H9 (cell line): ENCODE data around the gene LRFN2. TPM values are rescaled to one million over a fixed set of nuclear protein-coding genes. Genes with fewer than 3 reads are reported as not detected.

Experiments
- DNase-seq: peaks from one replicate; pipeline ENCODE4 v3.0.0-alpha.2; 2017
- H2AFZ ChIP-seq: one replicate; pipeline ENCODE4 v1.6.1; 2013; ENCODE audit warnings: mild to moderate bottlenecking, low read length, control low read depth, moderate library complexity
- H2AK5ac ChIP-seq: 2 replicates; pipeline ENCODE4 v1.6.1; 2013; ENCODE audit warnings: low read length, control low read depth, mixed read lengths; ENCODE audit not compliant: insufficient read length
- H2BK120ac ChIP-seq: one replicate; pipeline ENCODE4 v1.6.1; 2013; ENCODE audit warnings: low read depth, mild to moderate bottlenecking, low read length, control low read depth, inconsistent platforms; ENCODE audit not compliant: poor library complexity, severe bottlenecking
- H2BK12ac ChIP-seq: 2 replicates; pipeline ENCODE4 v1.6.1; 2013; ENCODE audit warnings: low read length, control low read depth, mixed read lengths, low read depth; ENCODE audit not compliant: insufficient read length
- H2BK15ac ChIP-seq: 2 replicates; pipeline ENCODE4 v1.6.1; 2013; ENCODE audit warnings: low read depth, low read length, control low read depth
- H2BK20ac ChIP-seq: one replicate; pipeline ENCODE4 v1.6.1; 2013; ENCODE audit warnings: low read depth, mild to moderate bottlenecking, low read length, control low read depth, inconsistent platforms; ENCODE audit not compliant: poor library complexity, severe bottlenecking
- H2BK5ac ChIP-seq: 2 replicates; pipeline ENCODE4 v1.6.1; 2013; ENCODE audit warnings: low read length, control low read depth, mixed read lengths; ENCODE audit not compliant: insufficient read length
- H3K14ac ChIP-seq: 2 replicates; pipeline ENCODE4 v1.6.1; 2013; ENCODE audit warnings: low read length, control low read depth; ENCODE audit not compliant: insufficient read depth
- H3K18ac ChIP-seq: 2 replicates; pipeline ENCODE4 v1.6.1; 2013; ENCODE audit warnings: low read depth, mild to moderate bottlenecking, mixed read lengths, low read length, control low read depth; ENCODE audit not compliant: insufficient read length
- H3K23ac ChIP-seq: 2 replicates; pipeline ENCODE4 v1.6.1; 2013; ENCODE audit warnings: low read length, control low read depth, mixed read lengths, low read depth; ENCODE audit not compliant: insufficient read length
- H3K23me2 ChIP-seq: 2 replicates; pipeline ENCODE4 v1.6.1; 2013; ENCODE audit warnings: low read depth, mild to moderate bottlenecking, mixed read lengths, low read length, control low read depth; ENCODE audit not compliant: insufficient read length, poor library complexity, severe bottlenecking
- H3K27ac ChIP-seq: 2 replicates; pipeline ENCODE4 v1.5.1; 2013; ENCODE audit warnings: low read length, control low read depth, mixed read lengths, low read depth; ENCODE audit not compliant: insufficient read length
- H3K27me3 ChIP-seq: 2 replicates; pipeline ENCODE4 v1.6.1; 2013; ENCODE audit warnings: low read length, control low read depth, inconsistent platforms; ENCODE audit not compliant: insufficient read depth
- H3K4ac ChIP-seq: 2 replicates; pipeline ENCODE4 v1.6.1; 2013; ENCODE audit warnings: low read depth, mild to moderate bottlenecking, control low read depth, inconsistent platforms, low read length, moderate library complexity
- H3K4me1 ChIP-seq: 2 replicates; pipeline ENCODE4 v1.6.1; 2013; ENCODE audit warnings: low read length, control low read depth, inconsistent platforms; ENCODE audit not compliant: insufficient read depth
- H3K4me2 ChIP-seq: 2 replicates; pipeline ENCODE4 v1.6.1; 2013; ENCODE audit warnings: low read length, control low read depth, mixed read lengths; ENCODE audit not compliant: insufficient read length, insufficient read depth
- H3K56ac ChIP-seq: 2 replicates; pipeline ENCODE4 v1.6.1; 2013; ENCODE audit warnings: low read depth, mild to moderate bottlenecking, mixed read lengths, low read length, control low read depth; ENCODE audit not compliant: insufficient read length
- H3K79me1 ChIP-seq: 2 replicates; pipeline ENCODE4 v1.6.1; 2013; ENCODE audit warnings: low read depth, mild to moderate bottlenecking, moderate library complexity, low read length, control low read depth, inconsistent platforms; ENCODE audit not compliant: insufficient read depth, poor library complexity, severe bottlenecking
- H3K79me2 ChIP-seq: 2 replicates; pipeline ENCODE4 v1.6.1; 2013; ENCODE audit warnings: low read length, control low read depth, inconsistent platforms; ENCODE audit not compliant: insufficient read depth
- H3K9ac ChIP-seq: 2 replicates; pipeline ENCODE4 v1.6.1; 2013; ENCODE audit warnings: low read length, control low read depth, mixed read lengths; ENCODE audit not compliant: insufficient read length; ENCODE audit errors: extremely low read depth
- H3K9me3 ChIP-seq: one replicate; pipeline ENCODE4 v1.6.1; 2013; ENCODE audit warnings: low read depth, low read length, inconsistent platforms; ENCODE audit not compliant: control insufficient read depth
- H3T11ph ChIP-seq: one replicate; pipeline ENCODE4 v1.6.1; 2013; ENCODE audit warnings: mild to moderate bottlenecking, low read length, control low read depth, inconsistent platforms
- H4K20me1 ChIP-seq: one replicate; pipeline ENCODE4 v1.6.1; 2013; ENCODE audit not compliant: control insufficient read depth, insufficient read length, insufficient read depth
- H4K5ac ChIP-seq: 2 replicates; pipeline ENCODE4 v1.6.1; 2013; ENCODE audit warnings: low read depth, mild to moderate bottlenecking, mixed read lengths, low read length, control low read depth; ENCODE audit not compliant: insufficient read length
- H4K8ac ChIP-seq: replicated peaks from 2 replicates; pipeline ENCODE4 v1.6.1; 2013; ENCODE audit warnings: low read length, control low read depth, mixed read lengths, low read depth; ENCODE audit not compliant: insufficient read length
- H4K91ac ChIP-seq: 2 replicates; pipeline ENCODE4 v1.6.1; 2013; ENCODE audit warnings: low read depth, mild to moderate bottlenecking, moderate library complexity, mixed read lengths, low read length, control low read depth; ENCODE audit not compliant: insufficient read length
- H3K27ac Mint-ChIP-seq, 3 experiments: 2 replicates in 2 of 3; 3 replicates in 1 of 3; pipeline ENCODE4 v1.8.0; 2020 to 2021; ENCODE audit warnings: mixed read lengths in 3 of 3, mild to moderate bottlenecking in 1 of 3, moderate library complexity in 1 of 3
- H3K27me3 Mint-ChIP-seq: 2 replicates; pipeline ENCODE4 v1.8.0; 2021; ENCODE audit warnings: low read depth, mild to moderate bottlenecking, moderate library complexity, mixed read lengths
- H3K36me3 Mint-ChIP-seq, 3 experiments: 2 replicates in 2 of 3; 3 replicates in 1 of 3; pipeline ENCODE4 v1.8.0; 2020 to 2021; ENCODE audit warnings: low read depth in 3 of 3, mixed read lengths in 3 of 3; ENCODE audit not compliant: insufficient read depth in 1 of 3
- H3K4me1 Mint-ChIP-seq, 2 experiments: 2 replicates each; pipeline ENCODE4 v1.8.0; 2020; ENCODE audit warnings: mixed read lengths in 2 of 2
- H3K4me3 Mint-ChIP-seq, 2 experiments: 2 replicates in 1 of 2; 3 replicates in 1 of 2; pipeline ENCODE4 v1.8.0; 2020 to 2021; ENCODE audit warnings: mild to moderate bottlenecking in 2 of 2, mixed read lengths in 2 of 2, moderate library complexity in 1 of 2
- H3K9me3 Mint-ChIP-seq, 2 experiments: 2 replicates in 1 of 2; 3 replicates in 1 of 2; pipeline ENCODE4 v1.8.0; 2020; ENCODE audit warnings: mild to moderate bottlenecking in 2 of 2, mixed read lengths in 2 of 2, moderate library complexity in 1 of 2
- WGBS: extraction: QIAGEN DNeasy Blood & Tissue Kit; methylation state at CpG from one replicate; pipeline ENCODE4 v1.1.7; 2013; ENCODE audit warnings: missing lambda C conversion rate, low lambda C conversion rate, mixed read lengths; ENCODE audit not compliant: insufficient read length; ENCODE audit errors: extremely low coverage; 5-methylcytosine and 5-hydroxymethylcytosine counted together
- total RNA-seq: library from RNA; stranded (reverse); gene quantifications from 2 replicates; pipeline ENCODE4 v1.2.1, GENCODE V29; 2021
- TF ChIP-seq, protein P1 (sequence below): fragments of 200-600 bp; sonication (generic); conservative IDR thresholded peaks from 3 replicates; pipeline ENCODE4 v1.8.0; 2021; ENCODE audit warnings: antibody characterized with exemption, mild to moderate bottlenecking

LRFN2 gene
- total RNA-seq, 1 experiment from 2014 or later = 0.11 TPM

DNA sequence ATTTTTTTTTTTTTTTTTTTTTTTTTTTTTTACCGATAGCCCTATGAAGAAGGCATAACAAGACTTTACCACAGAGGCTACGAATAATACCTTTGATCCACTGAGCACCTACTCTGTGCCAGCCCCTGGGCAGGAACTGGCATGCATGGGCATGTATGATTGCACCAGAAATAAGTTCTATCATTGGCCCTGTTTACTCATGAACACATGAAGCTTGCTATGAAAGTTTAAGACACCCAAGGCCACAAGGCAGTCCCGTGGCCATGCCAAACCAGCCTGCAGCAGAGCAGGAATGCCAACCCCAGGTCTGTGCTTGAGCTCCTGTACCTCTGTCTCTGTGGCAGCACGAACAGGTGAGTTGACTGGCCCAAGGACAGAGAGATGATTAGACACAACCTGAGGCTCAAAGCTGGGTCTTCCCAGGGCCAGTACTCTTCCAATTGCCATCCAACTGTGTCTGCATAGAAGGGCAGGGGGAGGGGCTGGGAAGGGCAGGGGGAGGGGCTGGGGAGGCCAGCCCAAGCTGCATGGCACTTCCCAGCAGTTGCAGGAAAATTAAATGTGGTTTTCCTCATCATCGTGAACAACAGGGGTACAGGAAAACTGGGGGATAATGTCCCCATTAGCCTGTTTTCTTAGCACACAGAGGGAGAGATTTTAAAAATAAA, 63.5 kb downstream of the LRFN2 start:
- H3K36me3 Mint-ChIP-seq = no peaks in the 10 kb centered on the region
- no peak for DNase-seq
- H3K27ac ChIP-seq = no peak overlapping the region
- no peak overlapping the region for H4K91ac ChIP-seq
- no CpG with 5 or more reads among the region's 5 CpGs for WGBS
- peaks cover 7% of the 10 kb centered on the region; the same call in 1 of the 2 replicates for H3K4me1 ChIP-seq
- no peak overlapping the region for H2BK20ac ChIP-seq
- no peak overlapping the region for H4K5ac ChIP-seq
- H3K4me1 Mint-ChIP-seq = peaks cover 32 to 47% of the 10 kb centered on the region in 2 experiments
- H3T11ph ChIP-seq = no peak overlapping the region
- no peak overlapping the region for H2AFZ ChIP-seq
- H3K79me1 ChIP-seq = no peaks in the 10 kb centered on the region
- H3K4ac ChIP-seq = no peak overlapping the region
- H2BK5ac ChIP-seq = no peak overlapping the region
- no peak overlapping the region for H3K23ac ChIP-seq
- H2BK15ac ChIP-seq = no peak overlapping the region
- TF ChIP-seq, protein P1, sequence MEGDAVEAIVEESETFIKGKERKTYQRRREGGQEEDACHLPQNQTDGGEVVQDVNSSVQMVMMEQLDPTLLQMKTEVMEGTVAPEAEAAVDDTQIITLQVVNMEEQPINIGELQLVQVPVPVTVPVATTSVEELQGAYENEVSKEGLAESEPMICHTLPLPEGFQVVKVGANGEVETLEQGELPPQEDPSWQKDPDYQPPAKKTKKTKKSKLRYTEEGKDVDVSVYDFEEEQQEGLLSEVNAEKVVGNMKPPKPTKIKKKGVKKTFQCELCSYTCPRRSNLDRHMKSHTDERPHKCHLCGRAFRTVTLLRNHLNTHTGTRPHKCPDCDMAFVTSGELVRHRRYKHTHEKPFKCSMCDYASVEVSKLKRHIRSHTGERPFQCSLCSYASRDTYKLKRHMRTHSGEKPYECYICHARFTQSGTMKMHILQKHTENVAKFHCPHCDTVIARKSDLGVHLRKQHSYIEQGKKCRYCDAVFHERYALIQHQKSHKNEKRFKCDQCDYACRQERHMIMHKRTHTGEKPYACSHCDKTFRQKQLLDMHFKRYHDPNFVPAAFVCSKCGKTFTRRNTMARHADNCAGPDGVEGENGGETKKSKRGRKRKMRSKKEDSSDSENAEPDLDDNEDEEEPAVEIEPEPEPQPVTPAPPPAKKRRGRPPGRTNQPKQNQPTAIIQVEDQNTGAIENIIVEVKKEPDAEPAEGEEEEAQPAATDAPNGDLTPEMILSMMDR = no peak
- H3K27ac Mint-ChIP-seq = peak overlapping the region in 2 of 3 experiments; percentile 73 to 81; a peak in 1 of 7 replicates
- H3K18ac ChIP-seq = peak overlapping the region; percentile 3
- H2AK5ac ChIP-seq = no peak overlapping the region
- no peak overlapping the region for H2BK12ac ChIP-seq
- H3K9ac ChIP-seq = no peak overlapping the region
- H3K4me3 Mint-ChIP-seq = no peak overlapping the region; a peak in 1 of 5 replicates
- no peaks in the 10 kb centered on the region for H4K20me1 ChIP-seq
- H3K79me2 ChIP-seq = no peaks in the 10 kb centered on the region
- peaks cover 5% of the 10 kb centered on the region for H3K27me3 Mint-ChIP-seq
- no peak overlapping the region for H2BK120ac ChIP-seq
- H3K14ac ChIP-seq = 0 out of 2 replicates have a peak overlapping the region, but pooled peaks have one; percentile 51
- H3K4me2 ChIP-seq = no peak overlapping the region
- H3K23me2 ChIP-seq = no peaks in the 10 kb centered on the region
- H4K8ac ChIP-seq = no peak overlapping the region
- no peaks in the 10 kb centered on the region for H3K9me3 ChIP-seq
- H3K9me3 Mint-ChIP-seq = no peaks in the 10 kb centered on the region; a peak in 1 of 5 replicates
- H3K56ac ChIP-seq = no peak overlapping the region
- H3K27me3 ChIP-seq = no peaks in the 10 kb centered on the region
